HL-60/S4 (cell line): ENCODE measurements around the gene PDCD1LG2.

Source experiments
- in situ Hi-C: fragments of 300-500 bp; cut with MboI; formaldehyde crosslinking; loops from 2 replicates; pipeline ENCODE4 v1.14.3; 2022; ENCODE audit warnings: low sequenced_read_pairs

The PDCD1LG2 gene

GRCh38 chr9:5529683-5530221 lies 19.4 kb downstream of the PDCD1LG2 start:
- in situ Hi-C loops = no loop called here

GRCh38 chr9:5531101-5531882 lies 21.0 kb downstream of the PDCD1LG2 start:
- in situ Hi-C loops = no loop called here

- in situ Hi-C loops = no loop called here
Observed at GRCh38 chr9:5532306-5532705, 22.0 kb downstream of the PDCD1LG2 start.

GRCh38 chr9:5532790-5533189 lies 22.5 kb downstream of the PDCD1LG2 start:
- in situ Hi-C loops = no loop called here

- in situ Hi-C loops = no loop called here
Observed at GRCh38 chr9:5536684-5537083, 26.4 kb downstream of the PDCD1LG2 start.

GRCh38 chr9:5543875-5544702 lies 33.8 kb downstream of the PDCD1LG2 start:
- in situ Hi-C loops = no loop called here

- in situ Hi-C loops = no loop called here
Observed at GRCh38 chr9:5549658-5550650, 39.6 kb downstream of the PDCD1LG2 start.

- in situ Hi-C loops = no loop called here
Observed at GRCh38 chr9:5551368-5552150, 41.2 kb downstream of the PDCD1LG2 start.

- in situ Hi-C loops = no loop called here
Observed at GRCh38 chr9:5552301-5552700, 42.0 kb downstream of the PDCD1LG2 start.

- in situ Hi-C loops = no loop called here
Observed at GRCh38 chr9:5553211-5553610, 42.9 kb downstream of the PDCD1LG2 start.

GRCh38 chr9:5554254-5554653 lies 43.9 kb downstream of the PDCD1LG2 start:
- in situ Hi-C loops = no loop called here

GRCh38 chr9:5556101-5556705 lies 45.9 kb downstream of the PDCD1LG2 start:
- in situ Hi-C loops = no loop called here

- in situ Hi-C loops = no loop called here
Observed at GRCh38 chr9:5557606-5558587, 47.6 kb downstream of the PDCD1LG2 start.

GRCh38 chr9:5559659-5560058 lies 49.3 kb downstream of the PDCD1LG2 start:
- in situ Hi-C loops = no loop called here

GRCh38 chr9:5560443-5561100 lies 50.2 kb downstream of the PDCD1LG2 start:
- in situ Hi-C loops = no loop called here

GRCh38 chr9:5561828-5562488 lies 51.6 kb downstream of the PDCD1LG2 start:
- in situ Hi-C loops = no loop called here

- in situ Hi-C loops = no loop called here
Observed at GRCh38 chr9:5562806-5563416, 52.6 kb downstream of the PDCD1LG2 start.
